Skin epidermis (tissue), 12 donors: ENCODE measurements around the gene DDOST.
"Not testable (repeated sequence)": the region's sequence is repeated elsewhere in the genome, so short reads cannot be mapped to it uniquely, and the experiment has no call there.

ENCODE experiments used
- H3K27ac ChIP-seq, 21 experiments: fragments of 200-600 bp; sonication (generic) in 11 of 21; one replicate each; pipeline ENCODE4 v1.5.0; 2020; ENCODE audit warnings: mild to moderate bottlenecking in 3 of 21, inconsistent platforms in 2 of 21, moderate library complexity in 2 of 21
- H3K4me3 ChIP-seq, 7 experiments: fragments of 200-600 bp; sonication (generic) in 2 of 7; one replicate each; pipeline ENCODE4 v1.5.0; 2020; ENCODE audit warnings: inconsistent platforms in 2 of 7, mild to moderate bottlenecking in 2 of 7, moderate library complexity in 1 of 7

Gene DDOST

GRCh38 chr1:20695515-20695914, 34.3 kb upstream of the DDOST start:
- Histone ChIP-seq H3K4me3 (no peak overlapping the region), H3K27ac (no peak overlapping the region)

- H3K27ac ChIP-seq, result no peak overlapping the region
- no peak overlapping the region for H3K4me3 ChIP-seq
Measured at GRCh38 chr1:20693623-20694022, 32.5 kb upstream of the DDOST start.

GRCh38 chr1:20691872-20692271, 30.7 kb upstream of the DDOST start:
- no peak overlapping the region for H3K27ac ChIP-seq

GRCh38 chr1:20689645-20690056, 28.5 kb upstream of the DDOST start:
- Histone ChIP-seq H3K4me3 (no peak overlapping the region), H3K27ac (no peak overlapping the region)

More at GRCh38 chr1:20691872-20692271, 30.7 kb upstream of the DDOST start:
- no peak overlapping the region for H3K4me3 ChIP-seq

GRCh38 chr1:20686883-20687725, 25.9 kb upstream of the DDOST start:
- Histone ChIP-seq H3K4me3 (no peak overlapping the region), H3K27ac (no peak overlapping the region)

- H3K27ac ChIP-seq, result peak overlapping the region in 10 of 21 experiments; percentile 12 to 83 (median 43)
- H3K4me3 ChIP-seq, result no peak overlapping the region
Measured at GRCh38 chr1:20685741-20686140, 24.6 kb upstream of the DDOST start.

- peak overlapping the region in 17 of 21 experiments; percentile 1 to 83 (median 50) for H3K27ac ChIP-seq
- peak overlapping the region in 4 of 7 experiments; percentile 5 to 29 (median 8) for H3K4me3 ChIP-seq
Measured at GRCh38 chr1:20685099-20685662, 24.0 kb upstream of the DDOST start.

GRCh38 chr1:20684651-20685050, 23.5 kb upstream of the DDOST start:
- peak overlapping the region in 17 of 21 experiments; percentile 1 to 83 (median 50) for H3K27ac ChIP-seq
- H3K4me3 ChIP-seq, result peak overlapping the region in 4 of 7 experiments; percentile 5 to 29 (median 8)

- peak overlapping the region in 2 of 7 experiments; percentile 9 to 29 for H3K4me3 ChIP-seq
- H3K27ac ChIP-seq, result peak overlapping the region in 14 of 21 experiments; percentile 12 to 83 (median 46)
Measured at GRCh38 chr1:20684050-20684620, 23.0 kb upstream of the DDOST start.

- H3K4me3 ChIP-seq, result no peak overlapping the region
- H3K27ac ChIP-seq, result peak overlapping the region in 1 of 21 experiments; percentile 73
Measured at GRCh38 chr1:20683614-20684013, 22.4 kb upstream of the DDOST start.

GRCh38 chr1:20682571-20683236, 21.5 kb upstream of the DDOST start:
- Histone ChIP-seq H3K4me3 (no peak overlapping the region), H3K27ac (peak overlapping the region in 1 of 21 experiments; percentile 55)

GRCh38 chr1:20681999-20682398, 20.8 kb upstream of the DDOST start:
- peak overlapping the region in 1 of 21 experiments; percentile 55 for H3K27ac ChIP-seq
- H3K4me3 ChIP-seq, result no peak overlapping the region

- H3K4me3 ChIP-seq, result no peak overlapping the region
Measured at GRCh38 chr1:20680269-20680668, 19.1 kb upstream of the DDOST start.

GRCh38 chr1:20678599-20678998, 17.4 kb upstream of the DDOST start:
- Histone ChIP-seq H3K4me3 (no peak overlapping the region), H3K27ac (no peak overlapping the region)

More at GRCh38 chr1:20680269-20680668, 19.1 kb upstream of the DDOST start:
- no peak overlapping the region for H3K27ac ChIP-seq

GRCh38 chr1:20673626-20674025, 12.5 kb upstream of the DDOST start:
- not testable (repeated sequence) for H3K27ac ChIP-seq, H3K4me3 ChIP-seq

- H3K4me3 ChIP-seq, result no peak overlapping the region
- no peak overlapping the region for H3K27ac ChIP-seq
Measured at GRCh38 chr1:20672265-20672632, 11.1 kb upstream of the DDOST start.

- no peak overlapping the region for H3K27ac ChIP-seq
- no peak overlapping the region for H3K4me3 ChIP-seq
Measured at GRCh38 chr1:20670936-20671335, 9.8 kb upstream of the DDOST start.

- H3K4me3 ChIP-seq, result no peak overlapping the region
- no peak overlapping the region for H3K27ac ChIP-seq
Measured at GRCh38 chr1:20668581-20668980, 7.4 kb upstream of the DDOST start.

- no peak overlapping the region for H3K27ac ChIP-seq
Measured at GRCh38 chr1:20666804-20667203, 5.6 kb upstream of the DDOST start.

GRCh38 chr1:20666146-20666545, 5.0 kb upstream of the DDOST start:
- Histone ChIP-seq H3K4me3 (no peak overlapping the region), H3K27ac (peak overlapping the region in 1 of 21 experiments; percentile 25)

More at GRCh38 chr1:20666804-20667203, 5.6 kb upstream of the DDOST start:
- H3K4me3 ChIP-seq, result no peak overlapping the region
